ENCODE measurements around the gene FOSB. TPM values are rescaled to one million over a fixed set of nuclear protein-coding genes. Genes with fewer than 3 reads are reported as not detected.

FOSB gene
- total RNA-seq, 3 donors from 2014 or later = 0.58 to 10.3 (median 1.6) TPM

DNA sequence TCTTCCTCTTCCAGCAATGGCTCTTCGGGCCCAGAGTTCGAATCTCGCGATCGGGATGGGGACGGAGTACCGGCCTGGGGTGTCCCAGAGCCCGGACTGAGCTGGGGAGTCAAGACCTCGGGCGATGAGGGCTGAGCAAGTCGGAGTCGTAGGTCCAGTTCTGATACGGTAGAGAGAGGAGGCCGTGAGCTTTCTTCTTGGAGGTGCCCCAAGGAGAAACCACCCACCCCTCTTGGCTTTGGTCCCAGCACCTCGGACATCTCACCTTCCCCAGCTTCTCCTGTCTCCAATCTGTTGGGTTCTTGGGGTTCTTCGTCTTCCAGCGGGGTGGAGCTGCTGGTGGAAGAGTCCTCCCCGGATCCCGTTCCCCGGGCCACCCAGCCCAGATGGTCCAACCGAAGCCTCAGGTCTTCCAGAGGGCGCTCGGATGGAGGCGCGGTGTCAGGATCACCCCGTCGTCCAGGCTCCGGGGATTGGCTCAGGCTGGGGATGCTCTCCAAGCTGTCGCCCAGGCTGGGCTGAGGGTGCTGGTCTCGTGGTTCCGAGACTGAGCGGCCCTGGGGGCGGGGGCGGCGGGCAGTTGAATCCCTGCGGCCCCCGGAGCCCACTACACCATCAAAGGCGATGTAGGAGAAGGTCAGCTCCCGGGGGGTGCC is 26.6 kb downstream of the FOSB start:
- Histone ChIP-seq H3K4me3 (no peak overlapping the region), H3K4me1 (ENCODE audit: low read depth) (peaks cover 37% of the 10 kb centered on the region), H3K36me3 (ENCODE audit: low read depth) (no peaks in the 10 kb centered on the region), H3K9me3 (no peaks in the 10 kb centered on the region)
- ATAC-seq (no peak), DNase-seq (peak in 1 of 3 donors; percentile 59)
- intact Hi-C loops (cut with DNase I, micrococcal nuclease) = no loop called here
- TF ChIP-seq, protein P1, sequence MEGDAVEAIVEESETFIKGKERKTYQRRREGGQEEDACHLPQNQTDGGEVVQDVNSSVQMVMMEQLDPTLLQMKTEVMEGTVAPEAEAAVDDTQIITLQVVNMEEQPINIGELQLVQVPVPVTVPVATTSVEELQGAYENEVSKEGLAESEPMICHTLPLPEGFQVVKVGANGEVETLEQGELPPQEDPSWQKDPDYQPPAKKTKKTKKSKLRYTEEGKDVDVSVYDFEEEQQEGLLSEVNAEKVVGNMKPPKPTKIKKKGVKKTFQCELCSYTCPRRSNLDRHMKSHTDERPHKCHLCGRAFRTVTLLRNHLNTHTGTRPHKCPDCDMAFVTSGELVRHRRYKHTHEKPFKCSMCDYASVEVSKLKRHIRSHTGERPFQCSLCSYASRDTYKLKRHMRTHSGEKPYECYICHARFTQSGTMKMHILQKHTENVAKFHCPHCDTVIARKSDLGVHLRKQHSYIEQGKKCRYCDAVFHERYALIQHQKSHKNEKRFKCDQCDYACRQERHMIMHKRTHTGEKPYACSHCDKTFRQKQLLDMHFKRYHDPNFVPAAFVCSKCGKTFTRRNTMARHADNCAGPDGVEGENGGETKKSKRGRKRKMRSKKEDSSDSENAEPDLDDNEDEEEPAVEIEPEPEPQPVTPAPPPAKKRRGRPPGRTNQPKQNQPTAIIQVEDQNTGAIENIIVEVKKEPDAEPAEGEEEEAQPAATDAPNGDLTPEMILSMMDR (IDR thresholded peaks at IDR 0.05) = no peak

DNA sequence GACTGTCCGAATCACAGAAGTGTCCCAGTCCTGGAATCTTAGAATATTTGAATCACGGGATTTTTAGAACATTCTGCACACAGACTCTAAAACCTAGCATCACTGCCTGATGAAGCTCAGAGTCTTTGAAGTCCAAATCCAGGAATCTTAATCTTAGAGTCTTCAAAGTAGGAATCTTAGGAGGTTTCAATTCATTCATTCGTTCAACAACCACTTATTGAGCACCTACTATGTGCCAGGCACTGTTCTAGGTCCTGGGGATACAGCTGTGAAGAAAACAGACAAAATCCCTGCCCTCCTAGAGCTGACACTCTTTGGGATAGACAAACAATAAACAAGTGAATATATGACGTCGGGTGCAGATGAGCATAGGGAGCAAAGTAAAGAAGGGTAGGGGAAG is 27.4 kb downstream of the FOSB start:
- DNase-seq (no peak), ATAC-seq (no peak)
- H3K9me3 ChIP-seq = no peaks in the 10 kb centered on the region
- no peak overlapping the region for H3K4me3 ChIP-seq
- intact Hi-C loops (cut with DNase I, micrococcal nuclease) = no loop called here
- H3K4me1 ChIP-seq (ENCODE audit: low read depth) = peaks cover 37% of the 10 kb centered on the region
- H3K36me3 ChIP-seq (ENCODE audit: low read depth) = no peaks in the 10 kb centered on the region
- TF ChIP-seq, protein P1 (IDR thresholded peaks at IDR 0.05) = no peak

DNA sequence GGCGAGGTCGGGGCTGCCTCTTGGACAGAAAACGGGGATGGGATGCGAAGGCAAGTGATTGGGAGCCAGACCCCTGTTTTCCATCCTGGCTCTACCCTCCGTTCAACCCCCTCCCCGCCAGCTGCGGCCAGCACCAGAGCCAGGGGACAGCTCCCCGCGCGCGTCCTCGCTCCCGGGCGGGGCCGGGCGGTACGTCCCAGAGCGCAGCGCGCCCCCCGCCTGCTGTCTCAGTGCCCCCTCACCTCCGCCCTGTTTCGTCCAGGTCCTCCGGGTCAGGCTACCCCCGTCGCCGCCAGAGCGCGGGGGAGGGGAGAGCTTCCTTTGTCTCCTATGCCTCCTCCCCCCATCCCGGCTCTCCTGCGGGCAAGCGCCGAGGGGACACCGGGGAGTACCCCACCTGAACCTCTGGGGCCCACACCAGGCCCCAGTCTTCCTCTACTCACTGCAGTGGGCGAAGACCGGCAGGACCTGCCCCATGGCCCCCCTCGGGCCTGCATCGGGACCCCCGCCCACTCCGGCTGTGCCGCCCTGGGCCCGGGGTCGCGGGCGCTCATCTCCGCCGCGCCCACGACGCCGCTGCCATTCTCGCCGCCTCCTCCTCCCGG is 28.7 kb downstream of the FOSB start:
- H3K4me3 ChIP-seq = peak overlapping the region; percentile 11
- no peaks in the 10 kb centered on the region for H3K36me3 ChIP-seq (ENCODE audit: low read depth)
- TF ChIP-seq, protein P1 (IDR thresholded peaks at IDR 0.05) = no peak
- intact Hi-C loops (cut with DNase I, micrococcal nuclease) = no loop called here
- H3K9me3 ChIP-seq = no peaks in the 10 kb centered on the region
- peaks cover 37% of the 10 kb centered on the region for H3K4me1 ChIP-seq (ENCODE audit: low read depth)
- ATAC-seq = peak; percentile 36
- peak; percentile 58 to 81 (median 75) for DNase-seq

DNA sequence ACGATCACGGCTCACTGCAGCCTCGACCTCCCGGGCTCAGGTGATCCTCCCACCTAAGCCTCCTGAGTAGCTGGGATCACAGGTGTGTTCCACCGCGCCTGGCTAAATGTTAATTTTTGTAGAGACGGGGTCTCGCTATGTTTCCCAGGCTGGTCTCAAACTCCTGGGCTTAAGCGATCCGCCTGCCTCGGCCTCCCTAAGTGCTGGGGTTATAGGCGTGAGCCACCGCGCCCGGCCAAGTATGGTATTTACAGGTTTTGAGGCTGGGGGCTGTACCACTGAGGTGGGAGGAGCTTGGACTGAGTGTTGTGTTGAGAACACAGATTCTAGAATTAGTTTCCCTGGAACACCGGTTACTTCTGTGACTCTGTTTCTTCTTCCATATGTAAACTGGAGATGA is 30.0 kb downstream of the FOSB start:
- no peak for ATAC-seq
- no peaks in the 10 kb centered on the region for H3K36me3 ChIP-seq (ENCODE audit: low read depth)
- DNase-seq = peak in 1 of 3 donors; percentile 60
- H3K4me3 ChIP-seq = no peak overlapping the region
- intact Hi-C loops (cut with DNase I, micrococcal nuclease) = no loop called here
- H3K9me3 ChIP-seq = no peaks in the 10 kb centered on the region
- TF ChIP-seq, protein P1 (IDR thresholded peaks at IDR 0.05) = no peak
- peaks cover 37% of the 10 kb centered on the region for H3K4me1 ChIP-seq (ENCODE audit: low read depth)

DNA sequence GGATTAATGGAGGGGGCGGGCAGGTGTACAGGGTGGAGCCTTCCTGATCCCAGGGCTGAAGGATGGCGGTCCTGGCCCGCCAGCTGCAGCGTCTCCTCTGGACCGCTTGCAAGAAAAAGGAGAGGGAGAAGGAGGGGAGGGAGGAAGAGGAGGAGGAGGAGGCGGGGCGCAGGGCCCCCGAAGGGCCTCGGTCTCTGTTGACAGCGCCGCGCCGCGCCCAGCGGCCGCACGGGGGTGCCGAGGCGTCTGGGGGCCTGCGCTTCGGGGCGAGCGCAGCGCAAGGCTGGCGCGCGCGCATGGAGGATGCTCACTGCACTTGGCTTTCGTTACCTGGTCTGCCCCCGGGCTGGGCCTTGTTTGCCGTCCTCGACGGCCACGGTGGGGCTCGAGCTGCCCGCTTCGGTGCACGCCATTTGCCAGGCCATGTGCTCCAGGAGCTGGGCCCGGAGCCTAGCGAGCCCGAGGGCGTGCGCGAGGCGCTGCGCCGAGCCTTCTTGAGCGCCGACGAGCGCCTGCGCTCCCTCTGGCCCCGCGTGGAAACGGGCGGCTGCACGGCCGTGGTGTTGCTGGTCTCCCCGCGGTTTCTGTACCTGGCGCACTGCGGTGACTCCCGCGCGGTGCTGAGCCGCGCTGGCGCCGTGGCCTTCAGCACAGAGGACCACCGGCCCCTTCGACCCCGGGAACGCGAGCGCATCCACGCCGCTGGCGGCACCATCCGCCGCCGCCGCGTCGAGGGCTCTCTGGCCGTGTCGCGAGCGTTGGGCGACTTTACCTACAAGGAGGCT is 30.8 kb downstream of the FOSB start, which contains the start of gene PPM1N:
PPM1N (plus strand) TSS at position 33 of the 785 bp plus-strand sequence; CDS start at position 63, 30 bp downstream.
- intact Hi-C loops (cut with DNase I, micrococcal nuclease) = no loop called here
- TF ChIP-seq, protein P1 (IDR thresholded peaks at IDR 0.05) = no peak
- ATAC-seq = peak; percentile 35
- H3K4me3 ChIP-seq = no peak within 1 kb of the TSS
- DNase-seq = peak in 2 of 3 donors; percentile 63 to 75
- H3K9me3 ChIP-seq = no peaks in the 10 kb centered on the region
- peaks cover 31% of the 10 kb centered on the region for H3K4me1 ChIP-seq (ENCODE audit: low read depth)
- H3K36me3 ChIP-seq (ENCODE audit: low read depth) = no peaks in the 10 kb centered on the region
